Hematopoietic multipotent progenitor cell treated with erythropoietin and hydrocortisone succinate and interleukin-3 and kit ligand, for 15 days (in vitro differentiated cells): ENCODE measurements around the gene KCNAB1.

Source experiments
- DNase-seq: peaks from one replicate; pipeline ENCODE4 v3.0.0-alpha.2; 2015; ENCODE audit warnings: low spot score

KCNAB1 gene

DNA sequence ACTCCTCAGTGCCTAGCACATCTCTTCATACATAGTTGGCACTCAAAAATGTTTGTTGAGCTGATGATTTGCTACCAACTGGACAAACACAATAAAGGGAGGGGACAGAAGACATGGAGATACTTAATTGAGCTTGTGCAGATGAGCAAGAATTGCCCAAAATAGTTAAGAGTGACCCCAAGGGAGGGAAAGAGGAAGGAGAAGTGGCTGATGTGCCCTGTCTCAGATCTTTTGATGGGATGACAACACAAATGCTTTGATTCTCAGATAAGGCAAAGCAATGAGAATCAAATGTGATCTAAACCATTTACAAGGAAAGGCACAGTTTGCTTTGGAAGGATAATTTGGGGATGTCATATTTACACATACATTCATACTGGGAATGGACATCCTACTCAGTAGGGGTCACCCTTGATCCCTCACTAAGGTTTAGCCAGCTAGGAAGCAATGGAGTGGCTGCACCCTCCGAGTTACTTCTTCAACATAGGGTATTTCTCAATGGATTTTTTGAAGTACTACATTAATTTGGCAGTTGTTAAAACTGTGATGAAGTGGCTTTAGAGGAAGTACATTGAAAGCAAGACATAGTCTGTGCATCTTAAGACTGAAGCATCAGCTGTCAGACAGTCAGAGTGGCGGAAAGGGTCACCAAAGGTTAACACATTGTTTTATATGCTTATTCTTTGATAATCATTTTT, 456.4 kb downstream of the KCNAB1 start:
- DNase-seq, result no peak

- DNase-seq, result no peak
Measured at GRCh38 chr3:156577736-156578135, 457.4 kb downstream of the KCNAB1 start.

DNA sequence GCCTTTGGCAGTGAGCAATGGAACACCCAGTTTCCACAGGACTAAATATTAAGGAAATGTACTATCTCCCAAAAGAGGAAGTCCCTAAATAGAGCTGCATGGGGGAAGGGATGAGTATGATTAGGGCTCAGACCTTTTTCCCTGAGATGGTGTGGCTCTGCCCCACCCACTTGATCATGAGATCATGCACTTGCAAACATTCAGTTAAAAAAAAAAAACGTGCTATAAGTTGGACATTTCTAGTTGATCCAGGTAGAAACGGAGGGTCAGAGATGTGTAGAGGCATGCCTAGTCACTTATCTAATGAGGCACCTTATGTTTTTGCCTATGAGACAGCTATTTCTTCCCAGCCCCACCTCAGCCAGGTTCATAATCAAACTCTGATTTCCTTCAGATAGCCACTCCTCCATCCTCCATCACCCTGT, 459.1 kb downstream of the KCNAB1 start:
- DNase-seq, result no peak

- DNase-seq, result no peak
Measured at GRCh38 chr3:156581033-156581432, 460.7 kb downstream of the KCNAB1 start.

DNA sequence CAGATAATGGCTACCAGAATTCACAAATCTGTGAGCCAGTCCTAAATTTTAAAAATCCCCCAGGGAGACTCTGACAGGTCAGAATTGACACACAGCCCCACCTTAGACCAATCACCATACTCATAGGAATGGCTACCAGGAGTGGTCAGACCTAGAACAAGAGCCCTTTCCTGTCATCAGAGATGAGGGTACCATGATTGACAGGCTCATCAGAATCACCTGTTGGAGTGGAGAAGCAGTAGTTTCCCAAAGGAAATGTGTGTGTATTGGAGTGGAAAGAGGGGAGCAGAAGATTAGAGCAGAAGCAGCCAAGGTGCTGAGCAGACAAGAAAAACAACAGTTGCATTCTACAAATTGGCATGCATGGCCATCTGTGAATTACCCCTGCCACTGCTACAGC, 461.6 kb downstream of the KCNAB1 start:
- DNase-seq, result no peak

- DNase-seq, result no peak
Measured at GRCh38 chr3:156582532-156583183, 462.3 kb downstream of the KCNAB1 start.

DNA sequence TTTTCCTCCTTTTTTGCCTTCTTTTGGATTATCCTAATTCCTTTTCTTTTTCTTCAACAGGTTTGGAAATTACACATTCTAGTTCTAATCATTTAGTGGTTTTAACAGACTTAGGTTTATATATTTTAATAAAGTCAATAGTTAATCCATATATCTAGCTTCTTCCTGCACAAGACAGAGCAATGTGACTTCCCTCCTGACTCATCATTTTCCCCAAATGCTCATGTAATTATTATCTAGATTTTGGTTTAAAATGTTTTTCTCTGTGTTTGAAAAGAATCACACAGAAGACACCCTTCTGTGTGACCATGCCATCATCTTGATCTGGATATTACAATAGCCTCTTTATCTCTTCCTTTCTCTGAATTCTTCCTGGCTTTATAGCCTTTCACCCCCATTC, 463.1 kb downstream of the KCNAB1 start:
- no peak for DNase-seq

- no peak for DNase-seq
Measured at GRCh38 chr3:156586905-156587759, 466.8 kb downstream of the KCNAB1 start.

GRCh38 chr3:156587760-156588069, 467.3 kb downstream of the KCNAB1 start:
- no peak for DNase-seq
